GM10266 (cell line): ENCODE results near the gene PPP2R2B.

Experiments used
- DNase-seq: peaks from one replicate; pipeline ENCODE4 v3.0.0; 2012; ENCODE audit errors: extremely low spot score
- CTCF ChIP-seq: IDR thresholded peaks from 2 replicates; pipeline ENCODE4 v1.5.1; 2012; ENCODE audit warnings: mild to moderate bottlenecking, low read depth; ENCODE audit not compliant: control insufficient read depth, insufficient read depth; ENCODE audit errors: missing control alignments

Gene PPP2R2B

GRCh38 chr5:146758938-146759337, 119.6 kb downstream of the PPP2R2B start:
- no peak for TF ChIP-seq CTCF
- DNase-seq = no peak

DNA sequence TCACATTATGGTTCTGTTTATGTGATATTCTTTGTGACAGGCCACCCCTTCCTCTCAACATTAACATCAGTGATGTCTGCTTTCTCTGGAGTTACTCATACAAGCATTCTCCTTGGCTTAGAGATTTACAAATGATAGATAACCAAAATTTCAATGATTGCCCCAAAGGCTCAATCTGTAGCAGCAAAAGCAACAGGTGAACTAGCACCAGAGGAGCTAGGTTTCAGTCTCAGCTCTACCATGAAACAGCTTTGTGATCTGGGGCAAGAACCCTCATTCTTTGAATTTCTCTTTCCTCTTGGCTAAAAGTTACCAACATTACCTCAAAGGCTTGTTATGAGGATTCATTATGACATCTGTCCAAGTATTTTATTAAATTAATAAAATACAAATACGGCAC, 120.5 kb downstream of the PPP2R2B start:
- TF ChIP-seq CTCF = no peak
- no peak for DNase-seq

GRCh38 chr5:146756546-146756945, 122.0 kb downstream of the PPP2R2B start:
- DNase-seq = no peak
- TF ChIP-seq CTCF = no peak

- DNase-seq = no peak
- TF ChIP-seq CTCF = no peak
These were observed 122.8 kb downstream of the PPP2R2B start for GRCh38 chr5:146755793-146756192.

DNA sequence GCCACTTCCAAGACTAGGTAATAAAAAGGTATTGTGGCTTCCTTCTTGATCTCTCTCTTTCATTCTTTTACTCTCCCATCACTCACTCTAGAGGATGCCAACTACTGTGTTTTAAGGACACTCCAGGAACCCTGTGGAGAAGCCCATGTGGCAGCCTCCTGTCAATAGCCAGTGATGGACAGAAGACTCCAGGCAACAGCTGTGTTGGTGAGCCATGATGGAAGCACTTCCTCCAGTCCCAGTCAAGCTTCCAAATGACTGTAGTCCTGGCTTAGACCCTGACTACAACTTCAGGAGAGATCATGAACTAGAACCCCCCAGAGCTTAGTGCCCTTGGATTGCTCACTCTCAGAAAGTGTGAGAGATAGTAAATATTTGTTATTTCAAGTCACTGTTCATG, 123.9 kb downstream of the PPP2R2B start:
- no peak for DNase-seq
- no peak for TF ChIP-seq CTCF

DNA sequence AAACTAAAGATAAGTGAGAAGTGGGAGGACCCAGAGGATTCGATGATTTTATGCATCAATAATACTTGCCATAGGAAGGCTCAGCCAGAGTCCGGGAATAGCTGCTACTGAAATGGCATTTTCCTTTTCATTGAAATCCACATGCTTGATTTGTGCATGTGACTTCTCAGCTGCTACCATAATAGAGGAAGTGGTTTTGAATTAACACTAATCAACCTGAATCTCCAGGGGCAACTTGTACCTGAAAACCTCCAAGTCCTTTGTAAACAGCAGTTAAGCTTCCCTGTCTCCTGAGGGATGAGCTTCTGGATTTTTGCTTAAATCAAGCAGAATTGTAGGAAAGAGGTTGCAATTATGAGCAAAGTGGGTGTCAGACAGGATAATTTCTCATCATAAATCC, 124.9 kb downstream of the PPP2R2B start:
- TF ChIP-seq CTCF = no peak
- DNase-seq = no peak

DNA sequence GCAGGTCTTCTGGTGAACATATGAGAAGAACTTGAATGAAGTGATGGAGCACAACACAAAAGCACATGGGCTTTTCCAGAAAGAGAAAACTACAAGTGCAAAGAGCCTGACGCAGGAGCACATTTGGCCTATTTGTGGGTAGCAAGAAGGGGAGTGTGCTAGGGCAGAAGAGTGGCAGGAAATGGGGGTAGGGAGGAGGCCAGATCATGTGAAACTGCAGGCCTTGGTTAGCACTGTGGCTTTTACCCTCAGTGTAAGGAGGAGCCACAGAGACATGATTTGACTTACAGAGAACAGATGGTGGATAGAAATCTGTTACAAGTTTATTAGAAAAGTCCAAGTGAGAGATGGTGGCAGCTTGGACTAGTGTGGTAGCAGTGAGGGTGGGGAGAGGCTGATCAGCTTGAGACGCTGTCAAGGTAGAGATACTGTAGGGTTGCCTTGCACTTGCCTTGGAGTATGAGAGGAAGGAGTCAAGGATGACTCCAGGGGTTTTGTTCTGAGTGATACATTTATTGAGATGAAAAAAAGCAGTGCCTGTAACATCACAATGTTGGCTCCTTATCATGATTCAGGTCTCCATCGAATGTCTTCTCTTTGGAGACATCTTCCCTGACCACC, 126.7 kb downstream of the PPP2R2B start:
- DNase-seq = no peak

More for the DNA sequence above, 126.7 kb downstream of the PPP2R2B start:
- no peak for TF ChIP-seq CTCF
